GM18909 (cell line): ENCODE results near the gene METTL16.

Source experiments
- ATAC-seq: cut with Tn5 transposase; IDR thresholded peaks from one replicate; pipeline ENCODE4 v1.9.1; 2021; ENCODE audit warnings: mild to moderate bottlenecking; ENCODE audit not compliant: unreplicated experiment, poor library complexity

The METTL16 gene

GRCh38 chr17:2398182-2398581, 113.5 kb downstream of the METTL16 start:
- no peak for ATAC-seq

GRCh38 chr17:2397247-2398171, 114.2 kb downstream of the METTL16 start:
- ATAC-seq: no peak

- ATAC-seq: no peak
Measured at GRCh38 chr17:2396568-2397246, 115.0 kb downstream of the METTL16 start.

GRCh38 chr17:2396192-2396567, 115.5 kb downstream of the METTL16 start:
- ATAC-seq: no peak

GRCh38 chr17:2395258-2396181, 116.2 kb downstream of the METTL16 start:
- no peak for ATAC-seq

- ATAC-seq: no peak
Measured at GRCh38 chr17:2394775-2395201, 116.9 kb downstream of the METTL16 start.

- ATAC-seq: no peak
Measured at GRCh38 chr17:2393954-2394749, 117.5 kb downstream of the METTL16 start.

- peak; percentile 49 for ATAC-seq
Measured at GRCh38 chr17:2393174-2393953, 118.3 kb downstream of the METTL16 start.

GRCh38 chr17:2392252-2393173, 119.2 kb downstream of the METTL16 start:
- ATAC-seq: peak; percentile 59

- no peak for ATAC-seq
Measured at GRCh38 chr17:2391597-2392251, 120.0 kb downstream of the METTL16 start.

GRCh38 chr17:2390199-2390836, 121.4 kb downstream of the METTL16 start:
- no peak for ATAC-seq

GRCh38 chr17:2388683-2389055, 123.0 kb downstream of the METTL16 start:
- ATAC-seq: no peak

GRCh38 chr17:2388020-2388682, 123.5 kb downstream of the METTL16 start:
- no peak for ATAC-seq

GRCh38 chr17:2387086-2388019, 124.3 kb downstream of the METTL16 start:
- ATAC-seq: no peak

GRCh38 chr17:2386400-2387085, 125.1 kb downstream of the METTL16 start:
- ATAC-seq: no peak
